ENCODE data around the gene PCDHGA2.
"Not testable (repeated sequence)": the region's sequence is repeated elsewhere in the genome, so short reads cannot be mapped to it uniquely, and the experiment has no call there.

GRCh38 chr5:141316963-141317362, 21.6 kb upstream of the PCDHGA2 start:
- not testable (repeated sequence) for TF ChIP-seq ZC3H10 (CRISPR knock-in tag; IDR thresholded peaks at IDR 0.05); CSDC2 (CRISPR knock-in tag; IDR thresholded peaks at IDR 0.05); POU6F1 (CRISPR knock-in tag; IDR thresholded peaks at IDR 0.05; ENCODE audit: borderline replicate concordance, low read depth)
- TF ChIP-seq, protein P1, sequence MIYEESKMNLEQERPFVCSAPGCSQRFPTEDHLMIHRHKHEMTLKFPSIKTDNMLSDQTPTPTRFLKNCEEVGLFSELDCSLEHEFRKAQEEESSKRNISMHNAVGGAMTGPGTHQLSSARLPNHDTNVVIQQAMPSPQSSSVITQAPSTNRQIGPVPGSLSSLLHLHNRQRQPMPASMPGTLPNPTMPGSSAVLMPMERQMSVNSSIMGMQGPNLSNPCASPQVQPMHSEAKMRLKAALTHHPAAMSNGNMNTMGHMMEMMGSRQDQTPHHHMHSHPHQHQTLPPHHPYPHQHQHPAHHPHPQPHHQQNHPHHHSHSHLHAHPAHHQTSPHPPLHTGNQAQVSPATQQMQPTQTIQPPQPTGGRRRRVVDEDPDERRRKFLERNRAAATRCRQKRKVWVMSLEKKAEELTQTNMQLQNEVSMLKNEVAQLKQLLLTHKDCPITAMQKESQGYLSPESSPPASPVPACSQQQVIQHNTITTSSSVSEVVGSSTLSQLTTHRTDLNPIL (CRISPR knock-in tag; IDR thresholded peaks at IDR 0.05; ENCODE audit: low read depth) = not testable (repeated sequence)
